ENCODE data around the gene ABCG1.

ABCG1 gene

GRCh38 chr21:42257091-42257765 is 38.3 kb downstream of the ABCG1 start:
- TF ChIP-seq, protein P1, sequence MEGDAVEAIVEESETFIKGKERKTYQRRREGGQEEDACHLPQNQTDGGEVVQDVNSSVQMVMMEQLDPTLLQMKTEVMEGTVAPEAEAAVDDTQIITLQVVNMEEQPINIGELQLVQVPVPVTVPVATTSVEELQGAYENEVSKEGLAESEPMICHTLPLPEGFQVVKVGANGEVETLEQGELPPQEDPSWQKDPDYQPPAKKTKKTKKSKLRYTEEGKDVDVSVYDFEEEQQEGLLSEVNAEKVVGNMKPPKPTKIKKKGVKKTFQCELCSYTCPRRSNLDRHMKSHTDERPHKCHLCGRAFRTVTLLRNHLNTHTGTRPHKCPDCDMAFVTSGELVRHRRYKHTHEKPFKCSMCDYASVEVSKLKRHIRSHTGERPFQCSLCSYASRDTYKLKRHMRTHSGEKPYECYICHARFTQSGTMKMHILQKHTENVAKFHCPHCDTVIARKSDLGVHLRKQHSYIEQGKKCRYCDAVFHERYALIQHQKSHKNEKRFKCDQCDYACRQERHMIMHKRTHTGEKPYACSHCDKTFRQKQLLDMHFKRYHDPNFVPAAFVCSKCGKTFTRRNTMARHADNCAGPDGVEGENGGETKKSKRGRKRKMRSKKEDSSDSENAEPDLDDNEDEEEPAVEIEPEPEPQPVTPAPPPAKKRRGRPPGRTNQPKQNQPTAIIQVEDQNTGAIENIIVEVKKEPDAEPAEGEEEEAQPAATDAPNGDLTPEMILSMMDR (IDR thresholded peaks at IDR 0.05), result no peak

- TF ChIP-seq, protein P1 (IDR thresholded peaks at IDR 0.05), result peak; percentile 82
These were observed 39.4 kb downstream of the ABCG1 start for GRCh38 chr21:42258150-42258884.

DNA sequence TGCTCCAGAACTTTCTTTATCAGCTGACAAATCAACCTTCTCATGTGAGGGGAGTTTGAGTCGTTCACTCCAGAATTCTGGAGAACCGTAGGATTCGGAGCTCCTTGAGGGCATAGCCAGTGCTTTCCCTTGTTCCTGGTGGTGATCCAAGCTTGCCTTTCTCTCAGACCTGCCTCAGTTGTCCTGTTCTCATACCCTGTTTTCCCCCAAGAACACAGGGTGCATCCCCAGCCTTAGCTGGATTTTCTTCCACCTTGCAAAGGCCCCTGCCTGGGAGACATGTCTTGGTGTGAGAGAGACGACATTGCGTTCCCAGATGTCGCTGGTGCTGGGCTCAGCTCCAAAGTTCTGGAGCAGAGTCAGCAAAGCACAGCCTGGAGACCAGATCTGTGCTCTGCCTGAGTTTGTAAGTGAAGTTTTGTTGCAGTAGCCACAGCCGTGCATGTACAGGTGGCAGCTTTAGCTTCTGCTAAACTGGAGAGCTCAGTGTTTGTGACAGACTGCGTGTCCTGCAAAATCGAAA is 40.0 kb downstream of the ABCG1 start:
- TF ChIP-seq, protein P1 (IDR thresholded peaks at IDR 0.05), result peak; percentile 24

GRCh38 chr21:42260121-42260520 is 41.2 kb downstream of the ABCG1 start:
- TF ChIP-seq, protein P1 (IDR thresholded peaks at IDR 0.05), result no peak

GRCh38 chr21:42261829-42262200 is 42.9 kb downstream of the ABCG1 start:
- TF ChIP-seq, protein P1 (IDR thresholded peaks at IDR 0.05), result no peak

DNA sequence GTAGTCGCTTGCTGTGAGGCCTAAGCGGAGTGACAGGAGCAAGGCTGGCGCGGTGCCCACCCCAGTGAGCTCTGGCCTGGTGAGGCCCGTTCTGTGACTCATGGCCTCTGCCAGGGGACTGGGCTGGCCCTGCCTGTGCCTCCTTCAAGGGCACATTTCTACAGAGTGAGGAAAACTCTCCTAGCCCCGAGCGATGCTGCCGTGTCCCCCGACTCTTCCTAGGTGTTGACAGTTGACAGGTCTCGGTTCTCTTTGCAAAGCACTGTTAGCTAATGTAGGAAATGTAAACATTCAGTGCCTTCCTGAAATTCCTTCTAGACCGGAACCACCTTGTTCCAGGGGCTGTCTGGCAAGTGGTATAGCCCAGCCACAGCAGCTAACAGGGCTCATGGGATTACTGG is 43.9 kb downstream of the ABCG1 start:
- TF ChIP-seq, protein P1 (IDR thresholded peaks at IDR 0.05), result no peak

GRCh38 chr21:42263591-42264131 is 44.7 kb downstream of the ABCG1 start:
- TF ChIP-seq, protein P1 (IDR thresholded peaks at IDR 0.05), result no peak

All from LNCAP (cell line).